Right atrium auricular region (tissue), 2 donors: ENCODE measurements around the gene CERT1. TPM values are rescaled to one million over a fixed set of nuclear protein-coding genes. Genes with fewer than 3 reads are reported as not detected.

Source experiments
- DNase-seq: peaks from one replicate; pipeline ENCODE4 v3.0.0-alpha.2; 2019; ENCODE audit warnings: low spot score
- H3K27ac ChIP-seq, 2 donors: fragments of 200-600 bp; sonication (generic); 1 replicate in 1 of 2; 2 replicates in 1 of 2; pipeline ENCODE4 v1.5.1; 2016 to 2019
- H3K27me3 ChIP-seq, 2 donors: fragments of 200-600 bp; sonication (generic); one replicate each; pipeline versions ENCODE4 v1.5.1 to v1.6.0; 2017 to 2019
- H3K36me3 ChIP-seq: fragments of 200-600 bp; sonication (generic); one replicate; pipeline ENCODE4 v1.5.1; 2016
- H3K4me1 ChIP-seq, 2 donors: fragments of 200-600 bp; sonication (generic); one replicate each; pipeline versions ENCODE4 v1.5.1 to v1.6.0; 2017 to 2019
- H3K4me3 ChIP-seq, 2 donors: fragments of 200-600 bp; sonication (generic); 1 replicate in 1 of 2; 2 replicates in 1 of 2; pipeline ENCODE4 v1.5.1; 2017 to 2019; ENCODE audit warnings: mild to moderate bottlenecking in 1 of 2, moderate library complexity in 1 of 2
- H3K9me3 ChIP-seq, 2 donors: fragments of 200-600 bp; sonication (generic); one replicate each; pipeline ENCODE4 v1.5.1; 2019
- CTCF ChIP-seq, 2 donors: fragments of 200-600 bp; sonication (generic); IDR thresholded peaks; one replicate each; pipeline ENCODE4 v1.5.1; 2019; ENCODE audit warnings: antibody characterized with exemption in 2 of 2
- total RNA-seq, 2 donors: library from RNA; depleted of rRNA; stranded (reverse); fragments of >200 nt; gene quantifications; one replicate each; pipeline ENCODE4 v1.1.0, GENCODE V29; 2016

Gene CERT1
- total RNA-seq, 2 donors from 2014 or later: 12.3 to 12.6 TPM

GRCh38 chr5:75460942-75461610 lies 50.4 kb downstream of the CERT1 start:
- no peaks in the 10 kb centered on the region for H3K27me3 ChIP-seq
- H3K4me3 ChIP-seq: no peak overlapping the region
- no peak for DNase-seq
- no peaks in the 10 kb centered on the region for H3K9me3 ChIP-seq
- TF ChIP-seq CTCF (IDR thresholded peaks at IDR 0.05): no peak
- H3K36me3 ChIP-seq: no peaks in the 10 kb centered on the region
- peaks cover 0 to 16% of the 10 kb centered on the region in 2 donors for H3K4me1 ChIP-seq
- H3K27ac ChIP-seq: no peak overlapping the region

- H3K4me1 ChIP-seq: peaks cover 0 to 11% of the 10 kb centered on the region in 2 donors
- H3K27ac ChIP-seq: no peak overlapping the region
- TF ChIP-seq CTCF (IDR thresholded peaks at IDR 0.05): no peak
- no peak overlapping the region for H3K4me3 ChIP-seq
- DNase-seq: no peak
- no peaks in the 10 kb centered on the region for H3K36me3 ChIP-seq
- no peaks in the 10 kb centered on the region for H3K27me3 ChIP-seq
- H3K9me3 ChIP-seq: no peaks in the 10 kb centered on the region
Measured at GRCh38 chr5:75460532-75460931, 50.9 kb downstream of the CERT1 start.

- TF ChIP-seq CTCF (IDR thresholded peaks at IDR 0.05): no peak
- H3K4me3 ChIP-seq: no peak overlapping the region
- no peaks in the 10 kb centered on the region for H3K27me3 ChIP-seq
- H3K4me1 ChIP-seq: no peaks in the 10 kb centered on the region
- no peak overlapping the region for H3K27ac ChIP-seq
- H3K9me3 ChIP-seq: no peaks in the 10 kb centered on the region
- DNase-seq: no peak
- H3K36me3 ChIP-seq: no peaks in the 10 kb centered on the region
Measured at GRCh38 chr5:75457691-75458090, 53.7 kb downstream of the CERT1 start.

- TF ChIP-seq CTCF (IDR thresholded peaks at IDR 0.05): no peak
- no peak for DNase-seq
- no peaks in the 10 kb centered on the region for H3K4me1 ChIP-seq
Measured at GRCh38 chr5:75457161-75457560, 54.3 kb downstream of the CERT1 start.

GRCh38 chr5:75450069-75450468 lies 61.4 kb downstream of the CERT1 start:
- Histone ChIP-seq H3K27ac (no peak overlapping the region), H3K27me3 (no peaks in the 10 kb centered on the region), H3K4me3 (no peak overlapping the region), H3K9me3 (peaks cover 0 to 11% of the 10 kb centered on the region in 2 donors), H3K36me3 (no peaks in the 10 kb centered on the region), H3K4me1 (no peaks in the 10 kb centered on the region)
- DNase-seq: no peak
- no peak for TF ChIP-seq CTCF (IDR thresholded peaks at IDR 0.05)

More at GRCh38 chr5:75457161-75457560, 54.3 kb downstream of the CERT1 start:
- no peak overlapping the region for H3K4me3 ChIP-seq
- H3K9me3 ChIP-seq: no peaks in the 10 kb centered on the region
- H3K36me3 ChIP-seq: no peaks in the 10 kb centered on the region
- H3K27ac ChIP-seq: no peak overlapping the region
- no peaks in the 10 kb centered on the region for H3K27me3 ChIP-seq

GRCh38 chr5:75446068-75446467 lies 65.4 kb downstream of the CERT1 start:
- H3K9me3 ChIP-seq: peaks cover 0 to 15% of the 10 kb centered on the region in 2 donors
- no peak for TF ChIP-seq CTCF (IDR thresholded peaks at IDR 0.05)
- DNase-seq: no peak
- H3K27ac ChIP-seq: no peak overlapping the region
- no peaks in the 10 kb centered on the region for H3K27me3 ChIP-seq
- no peaks in the 10 kb centered on the region for H3K36me3 ChIP-seq
- no peaks in the 10 kb centered on the region for H3K4me1 ChIP-seq
- H3K4me3 ChIP-seq: no peak overlapping the region
